Nephron (organoid): ENCODE results near the gene PLAAT2.
"Not testable (repeated sequence)": the region's sequence is repeated elsewhere in the genome, so short reads cannot be mapped to it uniquely, and the experiment has no call there.

Experiments used
- H3K27ac Mint-ChIP-seq, 3 experiments: 2 replicates each; pipeline ENCODE4 v1.8.0; 2020; ENCODE audit warnings: mixed read lengths in 3 of 3, mild to moderate bottlenecking in 2 of 3, moderate library complexity in 1 of 3
- H3K27me3 Mint-ChIP-seq: 2 replicates; pipeline ENCODE4 v1.8.0; 2021; ENCODE audit warnings: low read depth, mild to moderate bottlenecking, moderate library complexity, mixed read lengths
- H3K36me3 Mint-ChIP-seq: 2 replicates; pipeline ENCODE4 v1.8.0; 2020; ENCODE audit warnings: low read depth, mixed read lengths
- H3K4me1 Mint-ChIP-seq: 2 replicates; pipeline ENCODE4 v1.8.0; 2020; ENCODE audit warnings: mixed read lengths
- H3K4me3 Mint-ChIP-seq, 3 experiments: 2 replicates each; pipeline ENCODE4 v1.8.0; 2020; ENCODE audit warnings: mild to moderate bottlenecking in 3 of 3, mixed read lengths in 3 of 3, moderate library complexity in 2 of 3
- H3K9me3 Mint-ChIP-seq: 2 replicates; pipeline ENCODE4 v1.8.0; 2020; ENCODE audit warnings: mixed read lengths
- CTCF ChIP-seq, 3 experiments: fragments of 200-600 bp; sonication (generic); IDR thresholded peaks; one replicate each; pipeline ENCODE4 v1.5.0; 2021; ENCODE audit warnings: antibody characterized with exemption in 3 of 3; ENCODE audit not compliant: unreplicated experiment in 3 of 3

The PLAAT2 gene

GRCh38 chr11:63586451-63587166 is 23.4 kb upstream of the PLAAT2 start:
- Mint-ChIP-seq H3K9me3 (peaks cover 10% of the 10 kb centered on the region), H3K27me3 (peaks cover 11% of the 10 kb centered on the region), H3K4me1 (no peaks in the 10 kb centered on the region), H3K27ac (no peak overlapping the region), H3K4me3 (no peak overlapping the region), H3K36me3 (peaks cover 10% of the 10 kb centered on the region)
- no peak for TF ChIP-seq CTCF (IDR thresholded peaks at IDR 0.05; ENCODE audit: unreplicated experiment in 3 of 3)

- H3K36me3 Mint-ChIP-seq, result peaks cover 12% of the 10 kb centered on the region
- H3K9me3 Mint-ChIP-seq, result peaks cover 24% of the 10 kb centered on the region
- TF ChIP-seq CTCF (IDR thresholded peaks at IDR 0.05; ENCODE audit: unreplicated experiment in 3 of 3), result no peak
- no peak overlapping the region for H3K27ac Mint-ChIP-seq
- peaks cover 15% of the 10 kb centered on the region for H3K27me3 Mint-ChIP-seq
- H3K4me3 Mint-ChIP-seq, result no peak overlapping the region
- H3K4me1 Mint-ChIP-seq, result no peaks in the 10 kb centered on the region
These were observed 20.1 kb upstream of the PLAAT2 start for GRCh38 chr11:63583357-63583677.

GRCh38 chr11:63581224-63581623 is 18.0 kb upstream of the PLAAT2 start:
- H3K4me1 Mint-ChIP-seq, H3K27ac Mint-ChIP-seq, H3K4me3 Mint-ChIP-seq: not testable (repeated sequence)
- peaks cover 12% of the 10 kb centered on the region for H3K27me3 Mint-ChIP-seq
- H3K36me3 Mint-ChIP-seq, result peaks cover 12% of the 10 kb centered on the region
- H3K9me3 Mint-ChIP-seq, result peaks cover 32% of the 10 kb centered on the region

- Mint-ChIP-seq H3K27me3 (peaks cover 12% of the 10 kb centered on the region), H3K4me1 (peaks cover 16% of the 10 kb centered on the region), H3K36me3 (peaks cover 12% of the 10 kb centered on the region)
These were observed 15.7 kb upstream of the PLAAT2 start for GRCh38 chr11:63578882-63579281.

GRCh38 chr11:63574856-63575602 is 11.8 kb upstream of the PLAAT2 start:
- H3K9me3 Mint-ChIP-seq, result peaks cover 10% of the 10 kb centered on the region
- peaks cover 18% of the 10 kb centered on the region for H3K4me1 Mint-ChIP-seq
- H3K4me3 Mint-ChIP-seq, result peak overlapping the region in 2 of 3 experiments; percentile 62 to 63
- H3K27ac Mint-ChIP-seq, result peak overlapping the region; percentile 79 to 97 (median 95)
- H3K27me3 Mint-ChIP-seq, result no peaks in the 10 kb centered on the region
- no peak for TF ChIP-seq CTCF (IDR thresholded peaks at IDR 0.05; ENCODE audit: unreplicated experiment in 3 of 3)
- no peaks in the 10 kb centered on the region for H3K36me3 Mint-ChIP-seq

More at GRCh38 chr11:63578882-63579281, 15.7 kb upstream of the PLAAT2 start:
- not testable (repeated sequence) for H3K4me3 Mint-ChIP-seq, H3K27ac Mint-ChIP-seq
- peaks cover 32% of the 10 kb centered on the region for H3K9me3 Mint-ChIP-seq

GRCh38 chr11:63573881-63574855 is 11.0 kb upstream of the PLAAT2 start:
- Mint-ChIP-seq H3K4me3 (peak overlapping the region in 2 of 3 experiments; percentile 62 to 63), H3K4me1 (peaks cover 18% of the 10 kb centered on the region), H3K27me3 (no peaks in the 10 kb centered on the region), H3K36me3 (no peaks in the 10 kb centered on the region), H3K27ac (peak overlapping the region; percentile 79 to 97 (median 95)), H3K9me3 (peaks cover 8% of the 10 kb centered on the region)
- TF ChIP-seq CTCF (IDR thresholded peaks at IDR 0.05; ENCODE audit: unreplicated experiment in 3 of 3), result no peak
